GM21825 (cell line): ENCODE measurements around the gene ZFAND3.
A peak's percentile ranks its signal among the peaks of the same experiment; 100 is the strongest.
"Not testable (repeated sequence)": the region's sequence is repeated elsewhere in the genome, so short reads cannot be mapped to it uniquely, and the experiment has no call there.

Source experiments
- ATAC-seq: cut with Tn5 transposase; IDR thresholded peaks from one replicate; pipeline ENCODE4 v1.9.1; 2021; ENCODE audit warnings: mild to moderate bottlenecking, moderate library complexity; ENCODE audit not compliant: unreplicated experiment

Gene ZFAND3

DNA sequence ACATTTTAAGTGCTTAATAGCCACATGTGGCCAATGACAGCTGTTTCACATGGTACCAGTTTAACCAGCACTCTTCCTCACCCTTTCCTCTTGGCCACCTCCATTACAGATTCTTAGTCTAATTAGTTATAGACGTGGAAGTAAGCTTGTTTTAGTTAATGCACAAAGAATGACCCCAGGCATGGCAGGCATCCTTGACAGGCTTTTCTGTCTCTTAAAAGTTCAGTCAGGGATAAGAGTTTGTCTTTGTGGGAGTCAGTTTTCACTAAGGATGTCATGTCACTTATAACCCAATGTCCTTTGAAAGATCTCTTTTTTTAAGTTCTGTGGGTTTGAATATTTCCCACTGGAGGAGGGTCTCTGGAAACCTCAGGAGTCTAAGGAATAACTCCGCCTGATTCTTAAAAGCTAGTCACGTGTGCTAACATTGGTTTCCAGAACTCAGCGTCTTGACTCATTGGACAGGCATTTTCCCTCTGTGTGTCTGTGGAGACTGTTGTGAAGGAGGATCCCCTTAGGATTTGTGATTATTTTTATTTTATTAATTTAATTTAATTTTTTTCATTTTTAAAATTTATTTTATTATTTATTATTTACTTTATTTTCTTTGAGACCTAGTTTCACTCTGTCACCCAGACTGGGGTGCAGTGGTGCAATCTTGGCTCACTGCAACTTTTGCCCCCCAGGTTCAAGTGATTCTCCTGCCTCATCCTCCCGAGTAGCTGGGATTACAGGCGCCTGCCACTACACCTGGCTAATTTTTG, 171.4 kb downstream of the ZFAND3 start:
- ATAC-seq, result no peak

DNA sequence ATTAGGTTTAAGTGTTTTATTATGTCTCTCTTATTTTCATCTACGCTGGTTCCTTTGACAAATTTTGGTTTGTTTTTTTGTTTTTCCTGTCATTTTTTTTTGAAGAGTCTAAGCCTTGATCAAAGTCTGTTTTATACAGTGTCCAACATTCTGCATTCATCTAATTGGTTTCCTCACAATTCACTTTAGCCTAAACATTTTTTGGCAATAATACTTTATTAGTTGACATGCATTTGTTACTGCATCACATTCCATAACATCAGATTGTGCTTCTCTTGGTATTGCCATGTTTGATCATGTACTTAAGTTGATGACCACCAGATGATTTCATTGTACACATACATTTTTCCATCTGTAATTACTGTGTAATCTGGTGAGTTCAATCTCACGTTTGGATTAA, 173.2 kb downstream of the ZFAND3 start:
- ATAC-seq, result no peak

DNA sequence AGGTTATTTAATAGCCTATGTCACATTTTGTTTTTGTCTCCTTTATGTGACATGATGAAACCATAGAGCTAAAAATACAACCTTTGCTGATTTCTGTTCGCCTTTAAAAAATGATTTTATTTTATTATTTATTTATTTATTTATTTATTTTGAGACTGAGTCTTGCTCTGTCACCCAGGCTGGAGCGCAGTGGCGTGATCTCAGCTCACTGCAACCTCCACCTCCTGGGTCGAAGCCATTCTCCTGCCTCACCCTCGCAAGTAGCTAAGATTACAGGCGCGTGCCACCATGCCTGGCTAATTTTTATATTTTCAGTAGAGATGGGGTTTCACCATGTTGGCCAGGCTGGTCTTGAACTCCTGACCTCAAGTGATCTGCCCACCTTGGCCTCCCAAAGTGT, 173.7 kb downstream of the ZFAND3 start:
- ATAC-seq, result not testable (repeated sequence)

DNA sequence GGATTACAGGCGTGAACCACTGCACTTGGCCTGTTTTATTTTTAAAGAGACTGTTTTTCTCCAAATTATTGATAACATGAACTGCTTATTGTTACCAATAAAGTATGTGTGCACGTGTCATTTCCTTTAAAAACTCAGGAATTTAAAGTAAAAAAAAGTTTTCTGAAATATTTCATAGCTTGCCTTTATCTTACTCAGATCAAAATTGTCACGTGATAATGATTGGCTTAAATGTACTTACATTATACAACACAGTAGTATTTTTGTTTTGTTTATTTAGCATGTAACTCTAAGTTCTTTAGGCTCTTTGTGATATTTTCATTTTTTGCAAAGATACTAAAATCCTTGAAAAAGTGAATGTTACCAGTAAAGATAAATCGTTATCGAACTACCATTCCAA, 174.1 kb downstream of the ZFAND3 start:
- ATAC-seq, result no peak

DNA sequence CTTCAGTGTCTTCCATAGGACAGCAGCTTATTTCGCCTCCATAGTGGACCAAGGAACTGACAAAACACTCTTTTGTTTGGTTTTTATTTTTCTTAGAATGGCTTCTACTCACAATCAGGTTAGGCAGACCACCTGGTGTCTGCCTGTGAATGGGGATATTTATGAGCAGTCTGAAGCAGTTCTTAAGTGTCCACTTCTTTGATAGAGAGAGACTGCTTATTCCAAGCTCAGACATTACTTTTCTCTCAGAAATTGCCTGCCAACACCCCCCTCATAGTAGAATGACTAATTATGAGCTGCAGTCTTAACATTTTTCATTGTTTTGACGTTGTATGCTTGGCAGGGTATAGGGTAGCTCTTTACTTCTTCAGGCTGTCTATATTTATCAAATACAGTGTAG, 174.7 kb downstream of the ZFAND3 start:
- no peak for ATAC-seq

DNA sequence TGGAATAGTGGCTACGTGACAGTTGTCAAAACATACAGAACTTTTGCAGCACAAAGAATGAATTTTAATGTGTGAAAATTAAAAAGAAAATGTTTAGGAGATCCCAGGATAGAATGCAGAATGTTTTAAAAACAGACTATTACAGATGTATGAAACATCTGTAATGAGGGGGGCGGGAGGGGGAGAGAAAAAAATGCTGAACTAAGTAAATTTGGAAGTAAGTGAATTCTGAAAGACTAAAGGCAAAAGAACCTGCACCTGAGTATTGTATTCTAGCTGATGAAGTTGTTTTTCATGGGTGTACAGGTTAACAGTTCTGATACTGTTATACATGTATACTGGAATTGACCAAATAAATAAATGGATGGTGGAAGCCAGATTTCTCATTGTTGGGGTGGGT, 178.8 kb downstream of the ZFAND3 start:
- ATAC-seq, result no peak

DNA sequence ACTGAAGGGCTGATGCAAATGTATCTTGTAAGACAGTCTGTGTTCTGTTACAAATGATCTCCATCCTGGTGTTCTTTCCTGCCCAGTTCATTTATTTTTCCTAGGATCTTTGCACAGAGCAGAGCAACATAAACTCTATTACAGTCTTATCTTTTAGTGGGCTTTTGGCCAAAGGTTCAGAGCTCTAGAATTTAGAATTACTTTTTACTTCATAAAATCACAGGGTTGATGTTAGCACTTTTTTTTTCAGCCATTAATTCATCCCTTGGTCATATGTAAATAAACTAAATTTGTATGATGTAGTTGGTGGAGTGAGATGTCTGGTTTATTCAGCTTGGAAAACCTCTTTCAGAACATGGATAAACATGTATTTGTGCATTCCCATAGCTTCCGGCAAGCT, 181.9 kb downstream of the ZFAND3 start:
- ATAC-seq, result no peak

DNA sequence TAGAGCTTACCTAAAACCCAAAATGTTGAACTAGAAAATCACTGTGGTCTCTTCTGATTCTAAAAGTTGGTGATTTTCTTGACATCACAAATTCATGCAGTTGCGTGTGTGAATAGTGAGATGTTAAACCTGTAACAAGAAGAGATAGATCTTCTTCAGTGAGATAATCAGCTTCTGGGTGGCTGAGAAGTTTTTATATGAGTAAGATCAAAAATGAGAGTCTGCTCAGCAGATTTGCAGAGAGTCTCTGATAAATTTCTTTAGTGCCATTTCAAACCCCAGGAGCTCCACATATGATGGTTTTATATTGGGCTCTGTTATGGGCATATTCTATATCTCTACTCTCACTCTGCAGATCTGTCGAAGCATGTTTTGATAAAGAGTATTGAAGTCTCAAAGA, 185.4 kb downstream of the ZFAND3 start:
- ATAC-seq, result no peak

DNA sequence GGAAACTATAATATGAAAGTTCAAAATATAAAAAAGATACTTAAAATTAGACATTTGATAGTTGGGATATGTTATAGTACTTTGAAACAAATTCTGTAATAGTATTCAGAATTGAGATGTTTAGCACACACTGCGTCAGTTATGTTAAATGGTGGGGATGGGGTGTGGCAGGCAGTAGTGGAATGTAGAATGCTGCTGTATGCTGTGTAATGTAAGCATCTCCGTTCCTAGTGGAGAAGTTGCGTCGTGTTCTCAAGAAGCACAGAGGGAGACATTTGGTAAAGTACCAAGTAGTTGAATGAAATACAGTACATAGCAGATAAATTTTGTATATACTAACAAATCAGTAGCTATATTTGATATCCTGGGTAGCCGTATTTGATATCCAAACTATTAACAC, 192.4 kb downstream of the ZFAND3 start:
- no peak for ATAC-seq

DNA sequence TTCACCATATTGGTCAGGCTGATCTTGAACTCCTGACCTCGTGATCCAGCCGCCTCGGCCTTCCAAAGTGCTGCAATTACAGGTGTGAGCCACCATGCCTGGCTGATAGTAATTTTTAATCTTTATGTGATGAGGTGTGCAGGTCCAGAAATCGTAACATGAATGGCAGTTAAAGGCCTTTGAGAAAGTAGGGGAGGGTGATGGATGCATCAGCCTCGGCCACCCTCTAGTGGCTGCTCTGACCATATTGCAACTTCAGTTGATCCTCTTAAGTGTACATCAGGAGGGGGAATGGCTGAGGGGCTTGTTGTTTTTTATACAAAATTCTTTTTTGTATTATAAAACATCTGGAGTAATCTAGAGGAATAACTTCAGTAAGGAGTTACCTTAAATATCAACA, 193.0 kb downstream of the ZFAND3 start:
- ATAC-seq, result peak; percentile 68

DNA sequence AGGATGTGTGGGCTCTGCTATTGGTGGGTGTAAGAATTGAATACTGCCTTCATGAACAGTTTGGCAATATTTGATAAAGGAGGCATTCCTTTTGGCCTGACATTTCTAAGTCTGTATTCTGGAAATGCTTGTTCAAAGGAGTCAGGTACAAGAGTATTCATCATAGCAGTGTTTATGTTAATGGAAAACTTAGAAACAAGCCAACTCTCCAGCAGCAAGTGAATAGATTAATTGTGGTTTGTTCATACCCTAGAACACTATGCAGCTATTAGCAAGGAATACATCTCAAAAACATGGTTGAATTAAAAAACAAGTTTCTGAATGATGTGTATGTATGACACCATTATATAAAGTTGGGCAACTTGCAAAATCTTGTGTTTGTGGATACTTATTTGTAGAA, 195.8 kb downstream of the ZFAND3 start:
- ATAC-seq, result no peak

DNA sequence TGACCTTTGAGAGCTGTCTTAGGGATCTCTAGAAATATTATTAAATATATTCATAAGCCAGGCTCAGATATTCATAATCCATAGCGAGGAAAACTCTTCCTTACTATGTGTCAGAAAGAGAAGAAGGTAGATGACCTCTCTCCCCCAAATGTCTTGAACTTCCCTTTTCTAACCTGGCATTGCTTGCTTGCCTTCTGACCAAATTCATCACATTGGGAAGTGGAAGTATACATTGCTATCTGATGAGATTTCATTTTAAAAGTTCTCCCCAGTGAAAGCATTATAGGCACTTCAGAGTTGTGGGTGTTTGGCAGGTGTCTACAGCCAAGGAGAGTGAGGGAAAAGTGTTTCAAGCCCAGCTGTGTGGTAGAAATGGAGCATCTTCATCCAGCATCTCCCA, 197.3 kb downstream of the ZFAND3 start:
- no peak for ATAC-seq

DNA sequence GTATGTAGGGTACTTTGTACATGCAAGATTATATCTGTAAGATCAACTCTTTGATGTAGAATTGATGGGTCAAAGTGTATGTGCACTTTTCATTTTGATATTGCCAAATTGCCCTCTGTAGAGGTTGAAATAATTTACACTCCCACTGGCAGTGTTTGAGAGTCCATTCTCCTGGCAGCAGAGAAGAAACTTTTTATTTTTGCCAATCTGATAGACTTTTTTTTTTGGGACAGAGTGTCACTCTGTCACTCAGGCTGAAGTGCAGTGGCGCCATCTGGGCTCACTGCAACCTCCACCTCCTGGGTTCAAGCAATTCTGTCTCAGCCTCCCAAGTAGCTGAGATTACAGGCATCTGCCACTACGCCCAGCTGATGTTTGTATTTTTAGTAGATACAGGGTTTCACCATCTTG, 199.2 kb downstream of the ZFAND3 start:
- ATAC-seq, result no peak

DNA sequence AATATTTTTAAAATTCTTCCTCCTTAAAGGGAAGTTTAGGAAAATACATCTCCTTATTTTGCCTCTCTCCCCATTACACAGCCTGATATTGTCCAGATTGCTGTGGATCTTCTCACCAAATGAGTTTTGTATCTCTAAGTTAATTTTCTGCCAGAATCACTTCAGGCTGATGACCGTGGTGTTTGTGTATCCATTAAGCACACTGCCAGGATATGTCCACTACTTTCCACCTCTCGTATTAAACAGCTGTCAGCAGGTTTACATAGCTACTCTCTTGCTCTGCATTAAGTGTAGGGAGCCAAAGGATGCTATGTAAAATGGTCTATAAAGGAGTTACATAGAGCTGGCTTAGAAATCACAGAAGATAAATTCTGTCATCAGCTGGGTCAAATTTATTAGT, 201.1 kb downstream of the ZFAND3 start:
- ATAC-seq, result no peak

DNA sequence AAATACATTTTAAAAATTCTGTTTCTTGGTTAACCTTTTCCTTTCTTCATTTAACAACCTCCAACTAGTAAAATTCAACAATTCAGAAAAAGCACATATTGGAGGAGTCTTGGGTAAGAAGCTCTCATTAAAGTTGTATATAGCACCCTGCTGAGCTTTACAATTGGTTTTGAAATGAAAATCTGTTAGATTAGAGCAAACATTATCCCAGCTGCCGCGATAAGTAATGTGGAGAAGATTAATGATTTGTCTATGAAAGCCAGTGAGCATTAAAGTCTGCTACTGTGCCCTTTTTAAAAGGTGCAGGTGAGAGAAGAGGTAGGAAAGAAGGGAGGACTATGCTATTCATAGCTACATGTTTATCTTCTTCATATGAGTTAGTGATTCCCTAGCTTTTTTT, 201.5 kb downstream of the ZFAND3 start:
- no peak for ATAC-seq

DNA sequence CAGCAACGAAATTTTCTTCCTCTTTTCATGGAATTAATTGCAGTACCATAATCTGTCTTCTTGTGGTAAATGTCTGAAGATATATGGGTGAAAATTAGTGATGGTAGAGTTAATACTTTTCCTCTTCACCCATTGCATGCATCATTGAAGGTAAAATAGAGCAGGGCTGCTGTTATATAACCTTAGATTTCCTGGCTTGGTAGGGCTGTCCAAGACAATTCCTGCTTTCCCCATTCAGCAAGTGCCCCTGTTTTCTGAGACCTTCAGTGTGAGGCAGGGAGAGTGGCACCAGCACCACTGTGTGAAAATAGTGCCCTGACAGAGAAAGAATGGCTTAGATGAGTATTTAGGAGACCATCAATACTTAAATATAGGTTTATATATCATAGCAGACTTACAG, 202.0 kb downstream of the ZFAND3 start:
- ATAC-seq, result no peak

DNA sequence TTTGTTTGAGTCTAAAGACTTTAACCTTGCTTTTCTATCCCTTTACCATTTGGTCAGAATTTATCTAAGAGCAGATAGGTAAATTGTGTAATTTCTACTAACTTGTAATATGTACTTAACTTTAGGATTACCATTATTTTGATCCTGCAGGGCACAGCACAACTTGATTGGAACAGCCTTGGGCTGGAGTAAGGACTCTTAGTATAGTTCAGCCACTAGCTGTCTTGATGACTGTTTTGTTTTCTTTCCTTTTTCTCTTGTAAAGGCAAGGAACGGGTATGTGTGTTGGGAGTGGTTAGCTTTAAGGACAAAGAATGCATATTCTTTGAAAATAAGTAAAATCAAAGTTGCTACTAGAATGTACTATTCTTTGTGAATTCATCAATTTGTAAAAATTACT, 203.2 kb downstream of the ZFAND3 start:
- ATAC-seq, result no peak

DNA sequence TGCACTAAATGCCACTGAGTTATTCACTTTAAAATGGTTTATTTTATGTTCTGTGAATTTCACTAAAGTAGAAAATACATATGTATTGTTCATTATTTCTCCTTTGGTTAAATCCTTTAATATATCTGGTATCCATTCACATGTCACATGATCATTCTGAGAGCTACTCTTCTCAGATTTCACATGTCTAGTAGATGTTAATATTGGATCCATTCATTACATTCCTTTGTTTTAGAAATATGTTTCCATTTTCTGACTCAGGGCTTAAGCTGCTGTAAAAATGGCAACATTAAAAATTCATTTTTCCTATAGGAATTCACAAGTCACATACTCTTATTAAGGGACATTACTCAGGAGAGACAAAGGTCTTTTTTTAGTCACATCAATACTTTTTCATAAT, 205.4 kb downstream of the ZFAND3 start:
- ATAC-seq, result no peak

DNA sequence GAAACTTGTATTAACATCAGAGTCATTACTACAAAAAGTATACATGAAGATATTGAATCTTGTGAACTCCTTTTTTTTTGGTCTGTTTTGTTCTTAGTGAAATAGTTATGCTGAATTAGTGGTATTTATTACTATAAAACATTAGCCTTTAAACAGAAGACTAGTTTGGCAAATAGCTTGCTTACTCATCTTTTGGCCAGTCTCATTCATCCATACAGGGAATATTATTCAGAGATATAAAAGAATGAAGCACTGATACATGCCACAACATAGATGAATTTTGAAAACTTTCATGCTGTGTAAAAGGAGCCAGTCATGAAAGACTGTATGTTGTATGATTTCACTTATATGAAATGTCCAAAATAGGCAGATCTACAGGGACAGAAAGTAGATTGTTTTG, 205.9 kb downstream of the ZFAND3 start:
- no peak for ATAC-seq

DNA sequence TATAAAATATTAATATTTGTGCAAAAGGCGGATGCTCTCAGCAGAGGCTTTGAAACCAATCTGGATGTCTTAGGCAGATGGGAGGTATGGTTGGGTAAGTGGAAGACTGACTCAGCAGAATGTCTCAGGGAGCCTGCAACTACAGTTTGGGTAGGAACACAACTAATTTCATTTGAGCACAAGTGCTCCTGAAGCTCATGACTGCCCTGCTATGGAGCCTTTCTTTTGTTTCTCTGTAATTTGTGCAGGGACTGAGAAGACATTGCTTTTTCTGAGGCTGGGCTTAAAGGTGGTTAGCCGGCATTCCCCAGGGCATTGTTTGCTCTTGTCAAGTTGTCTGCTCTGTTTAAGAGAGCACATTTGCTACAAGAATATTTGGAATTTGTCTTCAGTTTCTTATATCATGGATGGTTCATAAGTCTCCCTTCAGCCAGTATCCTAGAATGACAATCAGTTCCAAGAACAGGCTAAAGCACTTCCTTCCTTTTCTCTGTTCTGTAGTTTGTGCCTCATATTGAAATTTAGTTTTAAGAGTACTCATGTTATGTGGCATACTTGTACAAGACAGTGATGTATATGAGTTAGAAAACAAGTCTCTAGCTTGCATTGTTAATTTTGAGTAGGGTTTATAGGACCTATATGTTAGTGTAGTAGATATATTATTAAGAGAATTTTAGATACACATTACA, 208.3 kb downstream of the ZFAND3 start:
- ATAC-seq, result no peak

DNA sequence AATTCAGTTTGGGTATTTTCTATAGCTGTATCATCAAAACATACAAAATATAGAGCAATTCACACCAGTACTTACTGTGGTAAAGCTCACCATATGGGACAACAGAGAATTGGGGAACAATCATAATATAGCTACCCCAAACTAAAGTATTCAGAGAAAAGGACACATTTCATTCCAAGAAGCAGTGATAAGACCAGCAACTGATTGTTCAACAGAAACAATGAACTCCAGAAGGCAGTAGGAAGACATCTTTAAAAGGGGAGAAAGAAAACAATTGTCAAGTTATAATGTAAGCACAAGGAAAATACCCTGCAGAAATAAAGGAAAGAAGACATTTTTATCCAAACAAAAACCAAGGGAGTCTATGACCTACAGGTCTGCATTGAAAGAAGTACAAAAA, 210.9 kb downstream of the ZFAND3 start:
- no peak for ATAC-seq

DNA sequence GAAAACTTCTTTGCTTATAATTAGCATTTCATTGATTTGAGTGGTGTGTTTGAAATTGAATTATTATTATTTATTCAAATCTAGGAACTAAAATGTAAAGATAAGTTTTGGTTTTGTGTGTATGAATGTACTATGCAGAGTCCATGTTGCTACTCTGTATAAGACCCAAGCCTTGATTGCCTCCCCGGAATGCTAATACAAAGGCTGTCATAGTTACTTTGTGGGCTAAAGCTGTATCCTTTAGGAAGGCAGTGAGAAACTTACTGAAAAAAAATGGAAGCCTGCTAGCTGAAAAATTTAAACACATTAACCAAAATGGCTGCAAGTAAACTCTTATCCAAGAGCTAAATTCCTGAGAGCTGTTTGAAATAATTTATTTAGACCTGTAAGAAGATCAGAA, 213.3 kb downstream of the ZFAND3 start:
- ATAC-seq, result no peak
